ENCODE results near the gene UBE2F.

Gene UBE2F

GRCh38 chr2:238022594-238023157 is 55.9 kb downstream of the UBE2F start:
- no peak for DNase-seq (ENCODE audit: extremely low read depth, low read depth)
- no peak for TF ChIP-seq CTCF (IDR thresholded peaks at IDR 0.05; ENCODE audit: low read depth, low read length, missing control alignments)
- H3K4me3 ChIP-seq (replicated peaks; ENCODE audit: low read depth, low read length): no peak overlapping the region

- TF ChIP-seq CTCF (IDR thresholded peaks at IDR 0.05; ENCODE audit: low read depth, low read length, missing control alignments): no peak
- H3K4me3 ChIP-seq (replicated peaks; ENCODE audit: low read depth, low read length): no peak overlapping the region
- no peak for DNase-seq (ENCODE audit: extremely low read depth, low read depth)
Measured at GRCh38 chr2:238023608-238024007, 56.8 kb downstream of the UBE2F start.

- no peak overlapping the region for H3K4me3 ChIP-seq (replicated peaks; ENCODE audit: low read depth, low read length)
- no peak for TF ChIP-seq CTCF (IDR thresholded peaks at IDR 0.05; ENCODE audit: low read depth, low read length, missing control alignments)
- peak; percentile 5 for DNase-seq (ENCODE audit: extremely low read depth, low read depth)
Measured at GRCh38 chr2:238024986-238025385, 58.2 kb downstream of the UBE2F start.

- no peak for TF ChIP-seq CTCF (IDR thresholded peaks at IDR 0.05; ENCODE audit: low read depth, low read length, missing control alignments)
- no peak overlapping the region for H3K4me3 ChIP-seq (replicated peaks; ENCODE audit: low read depth, low read length)
- DNase-seq (ENCODE audit: extremely low read depth, low read depth): no peak
Measured at GRCh38 chr2:238025741-238026360, 59.0 kb downstream of the UBE2F start.

- no peak for DNase-seq (ENCODE audit: extremely low read depth, low read depth)
- TF ChIP-seq CTCF (IDR thresholded peaks at IDR 0.05; ENCODE audit: low read depth, low read length, missing control alignments): no peak
- no peak overlapping the region for H3K4me3 ChIP-seq (replicated peaks; ENCODE audit: low read depth, low read length)
Measured at GRCh38 chr2:238027058-238027457, 60.2 kb downstream of the UBE2F start.

GRCh38 chr2:238027591-238028415 is 61.0 kb downstream of the UBE2F start:
- TF ChIP-seq CTCF (IDR thresholded peaks at IDR 0.05; ENCODE audit: low read depth, low read length, missing control alignments): no peak
- no peak for DNase-seq (ENCODE audit: extremely low read depth, low read depth)
- H3K4me3 ChIP-seq (replicated peaks; ENCODE audit: low read depth, low read length): no peak overlapping the region
